Measurements from ENCODE around the gene TBC1D8.

- TF ChIP-seq CTCF (IDR thresholded peaks at IDR 0.05) (no peak), ZFX (IDR thresholded peaks at IDR 0.05; ENCODE audit: borderline replicate concordance) (no peak)
Observed at GRCh38 chr2:101007415-101008345, 143.5 kb downstream of the TBC1D8 start.
